MV-4-11 (cell line): Measurements from ENCODE around the gene FGGY.
A peak's percentile ranks its signal among the peaks of the same experiment; 100 is the strongest.

Source experiments
- DNase-seq: peaks from one replicate; lab custom pipeline; 2025; lab: John Stamatoyannopoulos, UW

Gene FGGY

GRCh38 chr1:59414406-59415133 lies 117.7 kb downstream of the FGGY start:
- DNase-seq = peak; percentile 54

GRCh38 chr1:59415286-59415850 lies 118.5 kb downstream of the FGGY start:
- no peak for DNase-seq

DNA sequence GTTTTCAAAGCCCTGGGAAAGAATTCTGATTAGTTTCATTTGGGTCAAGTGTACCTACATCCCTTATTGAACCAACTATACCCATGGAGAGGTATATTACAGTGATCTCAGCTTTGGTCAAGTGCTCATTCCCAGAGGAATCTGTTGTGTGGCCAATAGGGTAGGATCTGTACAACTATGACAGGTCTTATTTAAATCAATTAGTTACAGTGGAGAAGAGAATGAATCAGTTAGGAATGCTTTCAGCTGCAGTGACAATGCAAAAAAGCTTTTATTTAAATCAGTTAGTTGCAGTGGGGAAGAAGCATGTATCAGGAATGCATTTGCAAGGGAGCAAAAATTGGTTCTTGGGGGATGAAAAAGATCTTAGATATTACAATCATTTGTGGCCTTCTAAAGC lies 119.0 kb downstream of the FGGY start:
- DNase-seq = no peak

GRCh38 chr1:59417406-59417805 lies 120.5 kb downstream of the FGGY start:
- DNase-seq = no peak

DNA sequence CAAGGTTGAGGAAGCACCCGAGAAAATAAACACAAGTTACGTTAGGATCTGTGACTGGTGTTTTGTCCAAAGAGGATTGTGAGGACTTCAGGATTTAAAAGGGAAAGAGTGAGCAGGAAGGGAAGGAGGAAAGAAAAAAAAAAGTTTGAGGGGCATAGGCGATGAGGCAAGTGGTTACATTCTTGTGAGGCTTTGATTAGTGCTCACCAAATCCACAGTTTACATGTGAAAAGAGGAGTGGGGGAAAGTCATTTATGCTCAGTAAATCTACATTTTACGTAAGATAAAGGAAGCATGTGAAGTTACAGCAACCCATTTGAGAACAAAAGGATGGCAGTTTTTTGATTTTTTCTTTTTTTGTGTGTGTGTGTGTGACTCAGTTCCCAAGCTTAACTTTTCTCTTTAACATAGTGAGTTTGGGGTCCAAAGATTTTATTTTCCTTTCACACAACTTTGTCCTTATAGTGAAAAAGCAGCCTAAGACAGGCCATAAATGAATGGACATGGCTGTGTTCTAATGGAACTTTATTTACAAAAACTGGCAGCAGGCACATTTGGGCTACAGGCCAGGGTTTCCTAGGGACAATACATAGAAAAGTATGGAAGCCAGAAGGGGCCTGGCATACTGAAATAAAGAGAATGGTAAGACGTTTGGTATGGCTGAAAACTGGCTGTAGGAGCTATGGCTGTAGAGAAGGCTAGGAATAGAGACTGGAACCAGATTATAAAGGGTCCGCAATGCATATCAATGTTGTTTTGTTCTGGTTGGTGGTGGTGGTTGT lies 121.7 kb downstream of the FGGY start:
- DNase-seq = no peak

GRCh38 chr1:59419361-59420140 lies 122.7 kb downstream of the FGGY start:
- no peak for DNase-seq

- no peak for DNase-seq
Observed at GRCh38 chr1:59421232-59421920, 124.5 kb downstream of the FGGY start.

GRCh38 chr1:59422921-59423575 lies 126.2 kb downstream of the FGGY start:
- DNase-seq = no peak

DNA sequence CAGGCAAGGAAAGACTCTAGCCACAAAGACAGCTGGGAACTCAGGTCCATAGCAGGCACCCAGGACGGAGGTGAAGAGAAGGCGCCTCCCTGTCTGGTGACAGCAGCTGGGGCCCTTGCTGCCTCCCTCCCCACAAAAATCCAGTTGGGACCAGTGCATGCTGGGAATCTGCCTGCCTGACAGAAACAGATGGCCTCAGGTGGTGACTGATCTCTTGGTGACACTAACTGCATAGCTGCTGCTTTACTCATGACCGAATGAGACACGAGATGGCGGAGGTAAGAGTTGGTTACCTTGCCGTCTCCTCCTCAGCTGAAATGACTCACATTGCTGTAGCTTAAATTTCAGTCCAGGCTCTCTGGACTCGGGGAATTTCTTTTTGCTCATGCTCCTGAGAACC lies 130.3 kb downstream of the FGGY start:
- DNase-seq = no peak

DNA sequence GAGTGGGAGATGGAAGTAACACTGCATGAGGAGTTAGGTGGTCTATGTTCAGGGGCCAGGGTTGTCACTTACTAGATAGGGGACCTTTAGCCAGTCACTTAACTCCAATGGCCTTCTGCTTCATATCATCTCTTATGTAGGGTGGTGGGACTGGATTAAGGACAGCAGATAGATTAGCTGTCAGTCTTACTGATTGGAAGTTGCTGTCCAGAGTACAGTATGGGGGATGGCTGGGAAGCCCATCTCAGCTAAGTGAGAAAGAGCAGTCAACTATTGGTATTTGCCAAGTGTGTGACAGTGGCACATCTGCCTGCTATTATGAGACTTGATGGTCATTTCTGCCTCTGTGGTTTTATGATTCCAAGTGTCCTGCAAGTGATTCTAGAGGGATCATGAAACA lies 130.9 kb downstream of the FGGY start:
- DNase-seq = no peak

DNA sequence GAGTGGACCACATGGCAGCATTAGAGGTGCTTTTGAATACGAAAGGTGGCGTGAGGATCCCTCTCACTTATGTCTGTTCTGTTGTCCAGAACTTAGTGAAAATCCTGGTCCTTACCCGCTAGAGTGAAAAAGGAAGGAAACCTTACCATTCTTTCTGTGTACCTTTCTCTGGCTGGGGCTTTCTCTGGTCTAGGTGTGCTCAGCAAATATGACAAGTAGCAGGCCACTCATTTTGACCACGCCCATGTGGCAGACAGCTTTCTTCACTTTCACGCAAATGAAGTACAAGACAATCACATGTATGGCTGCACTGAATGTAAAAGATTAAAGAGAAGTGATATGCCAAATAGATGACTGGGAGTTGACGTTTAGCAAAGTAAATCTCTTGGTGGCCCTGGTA lies 131.9 kb downstream of the FGGY start:
- no peak for DNase-seq

- no peak for DNase-seq
Observed at GRCh38 chr1:59429656-59430055, 132.8 kb downstream of the FGGY start.

- no peak for DNase-seq
Observed at GRCh38 chr1:59431566-59432294, 134.8 kb downstream of the FGGY start.

DNA sequence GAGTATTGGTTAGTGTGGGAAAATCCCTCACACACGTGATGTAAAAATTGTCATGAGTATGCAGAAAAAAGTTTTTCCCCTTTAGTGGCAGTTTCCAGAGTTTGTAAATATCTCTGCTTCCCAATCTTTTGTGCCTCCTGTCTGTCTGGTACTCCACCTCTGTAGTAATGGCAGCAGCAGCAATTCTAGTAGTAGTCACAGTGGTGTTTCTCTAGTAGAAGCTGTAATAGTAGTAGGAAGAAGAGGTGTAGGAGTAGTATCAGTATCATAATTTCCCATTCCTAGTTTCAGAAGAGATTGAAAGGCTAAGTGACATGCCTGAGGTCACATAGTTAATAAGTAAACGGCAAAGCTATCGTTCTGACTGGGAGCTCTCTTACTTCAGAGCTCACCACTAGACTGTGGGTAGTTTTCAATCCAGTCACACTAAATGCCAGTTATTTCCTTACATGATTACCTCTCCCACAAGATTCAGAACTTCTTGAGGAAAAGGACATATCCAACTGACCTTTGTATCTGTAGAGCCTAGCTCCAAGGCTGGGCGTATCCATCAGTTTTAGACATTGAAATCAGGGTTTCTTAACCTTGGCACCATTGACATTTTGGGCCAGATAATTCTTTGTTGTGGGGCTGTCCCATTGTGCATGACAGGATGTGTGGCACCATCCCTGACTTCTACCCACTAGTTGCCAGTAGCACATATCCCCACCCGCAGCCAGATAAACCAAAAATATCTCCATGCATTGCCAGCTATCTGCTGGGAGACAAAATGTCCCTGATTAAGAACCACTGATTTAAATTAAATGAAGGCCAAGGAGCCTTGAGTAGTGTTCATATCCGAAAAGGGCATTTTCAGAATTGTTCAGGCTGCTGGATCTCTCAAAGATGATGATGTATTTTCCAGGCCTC lies 135.9 kb downstream of the FGGY start:
- DNase-seq = no peak

DNA sequence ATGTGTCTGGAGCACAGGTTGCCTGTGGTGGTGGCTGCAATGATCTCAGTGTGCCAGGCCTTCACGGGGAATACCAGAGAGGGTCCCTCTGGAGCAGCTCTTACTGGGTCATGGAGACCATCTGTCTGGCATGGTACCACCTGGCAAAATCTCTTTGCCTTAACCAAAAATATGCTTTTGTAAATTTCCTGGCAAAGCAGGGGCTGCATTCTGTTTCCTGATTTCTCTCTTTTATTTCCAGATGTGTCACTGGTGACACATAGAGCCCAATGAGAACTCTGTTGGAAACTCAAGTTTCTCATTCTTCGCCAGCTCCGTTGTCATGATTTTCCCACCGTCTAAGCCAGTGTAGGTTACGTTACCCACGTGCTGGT lies 136.5 kb downstream of the FGGY start:
- no peak for DNase-seq

DNA sequence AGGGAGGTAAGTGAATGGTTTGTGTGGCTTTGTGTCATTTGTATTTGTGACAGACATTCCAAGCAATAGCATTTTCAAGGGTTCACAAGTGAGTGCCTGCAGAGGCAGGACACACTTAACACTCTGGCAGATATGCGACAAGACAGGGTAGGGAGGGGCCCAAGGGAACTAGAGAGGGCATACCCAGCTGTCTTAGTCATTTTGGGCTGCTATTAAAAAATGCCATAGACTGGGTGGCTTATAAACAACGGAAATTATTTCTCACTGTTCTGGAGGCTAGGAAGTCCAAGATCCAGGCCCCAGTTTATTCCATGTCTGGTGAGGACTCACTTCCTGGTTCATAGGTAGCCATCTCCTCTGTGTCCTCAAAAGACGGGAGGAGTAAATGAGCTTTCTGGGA lies 137.4 kb downstream of the FGGY start:
- peak; percentile 48 for DNase-seq

DNA sequence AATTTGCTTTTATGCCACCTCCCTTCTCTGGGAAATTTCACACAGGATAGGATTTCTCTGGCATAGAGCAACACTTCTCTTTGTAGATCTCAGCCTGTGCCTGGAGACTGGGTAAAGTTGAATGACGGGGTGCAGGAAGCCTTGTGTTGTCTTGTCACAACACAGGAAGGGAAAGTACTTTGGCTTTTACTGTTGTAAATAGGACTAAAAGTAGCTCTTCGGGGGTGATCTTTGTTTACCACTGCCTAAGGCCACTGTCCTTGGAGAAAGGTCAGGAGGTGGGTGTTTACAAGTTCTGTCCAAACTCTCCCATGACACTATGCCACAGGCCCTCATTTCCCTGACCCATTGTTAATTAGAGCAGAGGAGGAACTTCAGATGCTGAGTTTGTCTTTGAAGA lies 139.7 kb downstream of the FGGY start:
- no peak for DNase-seq

DNA sequence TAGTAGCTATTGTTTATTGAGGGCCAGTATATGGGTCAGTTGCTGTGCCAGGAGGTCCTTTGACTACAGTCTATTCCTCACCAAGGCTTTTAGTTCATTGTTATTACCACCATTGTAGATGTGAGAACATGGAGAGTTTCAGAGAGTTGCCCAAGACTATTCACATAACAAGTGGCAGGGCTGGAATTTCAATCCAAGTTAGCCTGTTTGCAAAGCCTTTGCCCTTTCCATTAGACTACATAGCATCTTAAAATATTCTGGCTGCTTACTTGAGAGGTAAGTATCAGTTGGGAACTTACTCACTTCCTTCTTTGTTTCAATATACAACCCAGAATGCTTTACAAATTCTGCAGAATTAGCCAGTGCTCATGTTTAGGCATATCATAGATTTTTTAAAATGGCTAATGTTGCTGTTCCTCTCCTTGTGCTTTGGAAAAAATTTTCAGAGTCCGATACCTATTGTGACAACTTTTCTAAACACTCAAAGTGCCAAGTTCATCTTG lies 141.2 kb downstream of the FGGY start:
- DNase-seq = peak; percentile 3

- no peak for DNase-seq
Observed at GRCh38 chr1:59442492-59442891, 145.6 kb downstream of the FGGY start.
